Measurements from ENCODE around the gene PRKN. TPM values are rescaled to one million over a fixed set of nuclear protein-coding genes. Genes with fewer than 3 reads are reported as not detected.
A peak's percentile ranks its signal among the peaks of the same experiment; 100 is the strongest.
"Not testable (repeated sequence)": the region's sequence is repeated elsewhere in the genome, so short reads cannot be mapped to it uniquely, and the experiment has no call there.

Gene PRKN
- total RNA-seq, 1 experiment from 2014 or later: 0.95 TPM

DNA sequence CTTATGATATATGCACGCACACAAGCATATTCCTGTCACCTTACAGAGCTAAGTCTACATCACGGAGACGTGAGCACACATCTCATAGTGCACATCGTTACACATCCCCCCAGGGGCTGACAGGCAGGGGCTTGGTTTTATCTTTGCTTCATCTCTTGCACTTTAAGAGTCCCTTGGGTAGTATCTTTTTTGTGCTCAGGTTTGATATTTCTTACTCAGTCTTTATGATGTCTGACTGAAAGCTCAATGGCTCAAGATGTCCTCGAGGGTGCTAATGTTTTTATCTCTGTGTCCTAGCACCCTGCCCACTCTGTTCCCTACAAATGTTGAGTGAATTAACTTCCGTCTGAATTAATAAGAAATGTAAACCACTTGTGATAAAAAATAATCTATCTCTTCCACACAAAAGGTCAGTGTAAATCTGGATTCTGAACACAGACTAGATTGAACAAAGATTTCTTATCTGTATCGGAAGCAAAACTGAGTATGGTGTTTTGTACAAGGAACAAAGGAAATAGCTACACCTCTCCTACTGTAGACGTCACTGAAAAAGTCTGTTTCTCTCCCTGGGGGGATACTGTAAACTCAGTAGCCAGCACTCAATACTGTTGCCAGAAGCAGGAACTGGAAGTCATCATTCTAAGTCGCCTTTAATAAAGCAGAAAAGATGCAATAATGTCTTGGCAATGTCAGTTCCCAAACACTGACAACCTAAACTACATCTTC is 195.1 kb downstream of the PRKN start:
- in situ Hi-C loops (cut with HindIII; ENCODE audit: low pct_unique_long_range_greater_than_20kb, low sequenced_read_pairs): no loop called here
- peak; percentile 45 for DNase-seq (ENCODE audit: low read depth, low spot score)

DNA sequence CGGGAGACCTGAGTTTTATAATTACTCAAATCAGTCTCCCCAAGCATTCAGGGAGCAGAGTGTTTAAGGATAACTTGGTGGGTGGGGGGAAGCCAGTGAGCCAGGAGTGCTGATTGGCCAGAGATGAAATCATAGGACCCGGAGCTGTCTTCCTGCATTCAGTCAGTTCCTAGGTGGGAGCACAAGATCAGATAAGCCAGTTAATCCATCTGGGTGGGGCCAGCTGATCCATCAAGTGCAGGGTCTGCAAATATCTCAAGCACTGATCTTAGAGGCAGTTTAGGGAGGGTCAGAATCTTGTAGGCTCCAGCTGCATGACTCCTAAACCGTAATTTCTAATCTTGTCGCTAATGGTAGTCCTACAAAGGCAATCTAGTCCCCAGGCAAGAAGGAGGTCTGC is 196.2 kb downstream of the PRKN start:
- in situ Hi-C loops (cut with HindIII; ENCODE audit: low pct_unique_long_range_greater_than_20kb, low sequenced_read_pairs); DNase-seq (ENCODE audit: low read depth, low spot score): not testable (repeated sequence)

DNA sequence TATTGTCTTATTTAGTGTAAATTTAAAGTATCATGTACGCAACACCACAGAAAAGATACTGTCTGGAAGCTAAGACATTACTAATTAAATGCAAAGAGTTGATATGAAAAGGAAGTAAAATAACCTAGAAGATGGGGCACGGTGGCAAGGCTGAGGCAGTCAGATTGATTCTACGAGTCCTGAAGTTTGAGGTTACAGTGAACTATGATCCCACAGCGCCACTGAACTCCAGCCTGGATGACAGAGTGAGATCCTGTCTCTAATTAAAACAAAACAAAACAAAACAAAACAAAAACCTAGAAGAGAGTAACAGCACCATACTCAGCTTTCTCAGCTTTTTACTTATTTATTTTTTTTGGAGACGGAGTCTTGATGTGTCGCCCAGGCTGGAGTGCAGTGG is 199.0 kb downstream of the PRKN start:
- DNase-seq (ENCODE audit: low read depth, low spot score): no peak
- in situ Hi-C loops (cut with HindIII; ENCODE audit: low pct_unique_long_range_greater_than_20kb, low sequenced_read_pairs): no loop called here

DNA sequence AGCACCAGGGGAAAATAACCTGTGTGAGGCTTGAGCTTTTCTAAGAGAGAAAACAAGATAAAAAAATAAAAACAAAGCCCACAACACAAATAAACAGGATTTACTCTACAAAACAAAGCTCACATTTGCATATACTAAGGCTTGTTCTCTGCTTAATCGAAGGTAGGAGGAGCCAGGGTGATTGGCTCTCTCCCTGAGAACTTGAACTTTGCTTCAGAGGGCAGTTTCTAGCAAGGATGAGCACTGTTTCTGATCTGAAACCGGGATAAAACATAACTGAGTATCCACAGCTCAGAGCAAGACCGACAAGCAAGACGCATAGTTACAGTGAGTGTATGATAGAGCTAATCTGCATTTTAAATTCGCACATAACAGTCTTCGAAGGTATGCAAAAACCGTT is 200.6 kb downstream of the PRKN start:
- DNase-seq (ENCODE audit: low read depth, low spot score): no peak
- in situ Hi-C loops (cut with HindIII; ENCODE audit: low pct_unique_long_range_greater_than_20kb, low sequenced_read_pairs): no loop called here

DNA sequence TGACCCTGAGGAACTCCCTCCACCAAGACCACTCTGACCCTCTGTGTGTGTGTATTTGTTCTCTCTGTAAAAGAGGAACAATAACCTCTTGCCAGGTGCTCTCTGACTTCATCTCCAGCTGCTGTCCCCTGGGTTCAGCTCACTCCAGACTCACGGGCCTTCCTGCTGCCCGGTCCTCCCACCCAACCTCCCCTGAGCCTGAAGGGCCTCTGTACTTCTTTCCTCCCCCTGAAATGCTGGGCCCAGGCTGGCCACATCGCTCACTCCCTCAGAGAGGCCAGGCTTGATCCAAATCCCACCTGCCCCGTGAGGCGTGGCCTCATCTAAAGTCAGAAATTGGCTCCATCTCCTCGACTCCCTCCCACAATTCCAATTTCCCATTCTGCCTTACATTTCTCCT is 202.4 kb downstream of the PRKN start:
- no peak for DNase-seq (ENCODE audit: low read depth, low spot score)
- in situ Hi-C loops (cut with HindIII; ENCODE audit: low pct_unique_long_range_greater_than_20kb, low sequenced_read_pairs): no loop called here

DNA sequence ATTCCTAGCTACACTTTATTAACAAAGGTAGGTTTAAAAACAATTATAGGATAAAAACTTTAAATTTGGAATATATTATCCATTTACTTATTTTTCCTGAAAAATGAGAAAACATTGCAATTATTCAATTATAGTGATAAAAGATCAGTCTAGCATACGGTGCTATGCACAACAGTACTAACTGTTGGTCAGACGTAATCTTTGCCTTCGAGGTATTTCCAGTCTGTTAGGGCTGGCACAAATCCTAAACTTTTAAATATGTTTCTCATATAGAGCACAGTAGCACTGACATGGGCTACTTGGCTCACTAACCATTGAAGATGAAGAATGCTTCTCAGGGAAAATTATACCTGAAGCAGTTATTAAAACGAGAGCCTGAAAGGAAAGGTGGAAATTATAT is 214.8 kb downstream of the PRKN start:
- in situ Hi-C loops (cut with HindIII; ENCODE audit: low pct_unique_long_range_greater_than_20kb, low sequenced_read_pairs): no loop called here
- DNase-seq (ENCODE audit: low read depth, low spot score): no peak

DNA sequence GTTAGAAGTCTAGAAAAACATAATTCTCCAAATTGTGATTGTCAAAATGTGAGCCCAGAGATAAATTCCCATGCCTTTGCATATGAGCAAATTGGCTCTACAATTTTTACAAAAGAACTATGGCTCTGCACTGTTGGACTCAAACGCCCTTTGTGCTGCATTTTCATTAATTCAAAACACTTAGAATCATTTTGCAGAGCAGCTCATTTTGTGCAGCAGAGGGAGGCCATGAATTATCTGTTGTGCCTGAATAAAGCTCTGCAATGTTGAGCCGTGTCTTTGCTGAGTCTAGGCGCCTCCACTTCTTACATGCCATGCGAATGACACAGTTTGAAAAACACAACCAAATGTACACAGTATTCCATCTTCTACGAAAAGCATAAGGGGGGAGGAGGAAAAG is 230.2 kb downstream of the PRKN start:
- in situ Hi-C loops (cut with HindIII; ENCODE audit: low pct_unique_long_range_greater_than_20kb, low sequenced_read_pairs): no loop called here
- DNase-seq (ENCODE audit: low read depth, low spot score): no peak

DNA sequence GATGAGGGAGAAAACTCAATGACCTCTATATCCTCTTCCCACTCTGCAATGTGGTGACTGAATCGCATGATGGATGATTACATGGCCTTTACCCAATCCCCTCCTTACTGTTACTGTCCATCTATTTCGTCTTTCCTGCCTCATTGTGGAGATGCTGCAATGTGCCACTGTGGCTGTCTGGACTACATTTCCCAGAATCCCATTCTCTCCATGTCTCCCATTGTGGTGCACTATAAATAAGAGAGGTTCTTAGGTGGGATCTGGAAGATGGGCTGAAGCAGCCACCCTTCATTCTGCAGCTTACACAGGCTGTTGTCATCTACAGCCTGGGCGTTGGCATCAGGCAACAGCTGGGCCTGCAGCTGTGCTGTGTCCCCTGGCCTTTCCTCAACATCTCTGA is 233.6 kb downstream of the PRKN start:
- in situ Hi-C loops (cut with HindIII; ENCODE audit: low pct_unique_long_range_greater_than_20kb, low sequenced_read_pairs): no loop called here
- DNase-seq (ENCODE audit: low read depth, low spot score): no peak

DNA sequence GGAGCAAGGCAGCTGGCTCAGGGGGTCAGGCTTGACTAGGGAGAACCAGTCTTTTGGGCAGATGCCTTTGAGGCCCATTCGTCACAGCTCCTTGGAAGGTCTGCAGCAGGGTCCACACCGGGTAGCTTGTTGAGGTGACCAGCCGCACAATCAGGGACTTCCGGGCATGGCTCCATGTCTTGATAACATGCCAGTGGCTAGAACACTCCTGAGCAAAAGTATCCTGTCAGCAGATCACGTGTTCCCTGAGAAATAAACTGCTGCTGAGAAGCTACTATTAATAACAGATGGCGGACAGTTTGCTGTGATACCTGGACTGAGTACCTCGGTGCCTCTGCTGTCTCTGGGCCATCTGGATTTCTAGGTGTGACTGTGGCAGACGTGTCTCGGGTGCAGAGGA is 235.9 kb downstream of the PRKN start:
- DNase-seq (ENCODE audit: low read depth, low spot score): no peak
- in situ Hi-C loops (cut with HindIII; ENCODE audit: low pct_unique_long_range_greater_than_20kb, low sequenced_read_pairs): no loop called here

DNA sequence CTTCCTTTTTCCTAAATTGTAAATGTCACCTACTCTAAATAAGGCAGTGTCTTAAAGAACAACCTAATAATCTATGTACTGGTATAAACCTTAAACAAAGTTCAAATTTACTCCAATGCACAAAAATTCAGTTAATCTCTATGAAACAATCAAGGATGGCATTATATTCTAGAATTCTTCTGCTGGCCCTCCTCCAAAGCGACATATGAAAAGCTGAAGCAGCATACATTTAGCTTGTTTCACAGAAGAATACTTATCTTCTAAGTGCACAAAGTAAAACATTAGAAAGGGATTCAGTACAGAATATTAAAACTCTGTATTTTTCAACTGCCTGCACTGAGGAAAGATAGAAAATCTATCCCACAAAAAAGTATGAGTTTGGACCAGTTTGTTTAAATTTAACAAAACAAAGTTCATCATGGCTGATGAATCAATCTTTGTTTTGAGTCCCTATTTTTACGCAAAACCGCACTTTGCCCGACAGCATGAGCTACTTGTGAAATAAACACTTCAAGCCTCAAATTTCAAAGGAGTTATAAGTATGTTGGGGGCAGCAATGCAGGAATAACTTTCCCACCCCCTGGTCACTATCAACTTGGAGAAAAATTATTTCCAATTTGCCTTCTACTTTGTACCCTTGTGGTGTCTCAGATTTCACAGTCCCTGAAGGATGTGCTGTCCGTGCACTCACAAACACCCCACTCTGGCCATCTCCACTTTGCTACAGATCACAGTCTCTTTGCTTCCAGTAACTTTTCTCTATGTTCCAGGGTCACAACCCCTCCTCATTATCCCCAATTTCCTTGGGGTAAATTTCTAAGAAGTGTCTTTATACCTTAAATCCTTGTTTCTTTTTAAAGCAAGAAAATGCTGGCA is 238.2 kb downstream of the PRKN start:
- in situ Hi-C loops (cut with HindIII; ENCODE audit: low pct_unique_long_range_greater_than_20kb, low sequenced_read_pairs): no loop called here
- DNase-seq (ENCODE audit: low read depth, low spot score): no peak

DNA sequence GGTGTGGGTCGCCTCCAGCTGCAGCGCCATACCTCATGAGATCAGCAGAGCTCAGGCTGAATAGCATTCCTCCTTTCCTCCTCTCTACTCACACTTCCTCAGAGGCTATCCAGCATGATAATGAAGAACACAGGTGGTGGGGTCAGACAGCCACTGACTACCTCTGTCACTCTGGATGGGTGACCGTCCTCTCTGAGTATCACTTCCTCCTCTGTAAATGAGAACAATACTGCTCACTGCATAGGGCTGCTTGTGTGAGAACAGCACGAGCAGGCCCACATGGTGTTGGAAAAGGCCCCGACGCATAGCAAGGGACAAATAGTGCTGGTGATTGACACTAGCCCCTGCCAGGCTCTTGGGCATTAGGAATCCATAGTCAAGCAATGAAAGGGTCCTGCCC is 239.1 kb downstream of the PRKN start:
- no peak for DNase-seq (ENCODE audit: low read depth, low spot score)
- in situ Hi-C loops (cut with HindIII; ENCODE audit: low pct_unique_long_range_greater_than_20kb, low sequenced_read_pairs): no loop called here

DNA sequence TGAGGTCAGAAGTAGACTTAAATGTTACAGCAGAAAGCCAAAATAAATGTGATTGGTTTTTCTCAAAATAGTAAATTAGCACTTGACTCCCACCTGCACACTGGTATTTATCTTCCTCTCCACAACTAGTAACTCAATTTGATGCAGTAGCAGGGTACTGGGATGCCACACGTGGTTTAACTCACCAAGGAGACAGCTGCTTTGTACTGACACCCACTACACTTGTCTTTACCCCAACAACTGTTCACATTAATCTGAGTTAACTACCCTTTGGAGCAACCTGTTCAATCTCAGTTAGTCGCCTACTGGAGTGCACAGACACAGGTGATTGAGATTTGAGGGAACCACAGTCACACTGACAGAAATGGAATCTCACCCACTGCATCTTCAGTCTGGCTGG is 242.1 kb downstream of the PRKN start:
- DNase-seq (ENCODE audit: low read depth, low spot score): no peak
- in situ Hi-C loops (cut with HindIII; ENCODE audit: low pct_unique_long_range_greater_than_20kb, low sequenced_read_pairs): no loop called here

DNA sequence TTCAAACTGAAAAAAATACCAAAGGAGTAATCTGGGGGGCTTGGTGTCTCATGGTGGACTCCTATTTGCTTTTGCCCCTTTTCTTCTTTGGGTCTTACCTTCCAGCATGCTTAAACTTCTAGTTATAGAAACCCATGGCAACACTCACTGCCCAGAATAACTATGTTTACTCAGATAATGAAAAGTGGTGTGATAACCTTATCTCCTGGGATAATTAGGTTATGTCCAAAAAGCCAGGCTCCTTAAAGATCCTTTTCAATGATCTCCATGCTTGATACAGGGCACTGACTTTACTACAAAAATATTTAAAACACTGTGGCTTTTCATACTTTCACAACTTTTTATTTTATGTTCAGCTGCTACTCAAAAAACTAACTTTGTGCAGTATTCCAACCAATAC is 245.6 kb downstream of the PRKN start:
- no peak for DNase-seq (ENCODE audit: low read depth, low spot score)
- in situ Hi-C loops (cut with HindIII; ENCODE audit: low pct_unique_long_range_greater_than_20kb, low sequenced_read_pairs): no loop called here

DNA sequence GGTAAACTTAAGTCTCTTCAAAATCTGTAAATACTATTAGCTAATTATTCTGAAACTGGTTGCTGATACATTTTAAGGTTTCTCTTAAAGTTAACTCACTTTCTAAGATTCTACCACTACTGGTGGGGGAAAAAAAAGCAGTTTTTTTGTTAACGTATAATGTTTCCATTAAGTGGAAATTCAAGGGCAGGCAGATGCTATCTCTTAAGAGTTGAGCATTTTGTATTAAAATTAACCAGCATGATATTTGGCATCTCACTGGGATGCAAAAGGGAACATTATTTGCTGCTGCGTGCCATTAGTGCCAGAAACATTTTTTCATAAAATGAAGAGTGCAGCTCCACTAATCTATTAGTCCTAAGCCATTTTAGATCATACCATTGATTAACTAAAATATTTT is 246.2 kb downstream of the PRKN start:
- in situ Hi-C loops (cut with HindIII; ENCODE audit: low pct_unique_long_range_greater_than_20kb, low sequenced_read_pairs): no loop called here
- DNase-seq (ENCODE audit: low read depth, low spot score): no peak

DNA sequence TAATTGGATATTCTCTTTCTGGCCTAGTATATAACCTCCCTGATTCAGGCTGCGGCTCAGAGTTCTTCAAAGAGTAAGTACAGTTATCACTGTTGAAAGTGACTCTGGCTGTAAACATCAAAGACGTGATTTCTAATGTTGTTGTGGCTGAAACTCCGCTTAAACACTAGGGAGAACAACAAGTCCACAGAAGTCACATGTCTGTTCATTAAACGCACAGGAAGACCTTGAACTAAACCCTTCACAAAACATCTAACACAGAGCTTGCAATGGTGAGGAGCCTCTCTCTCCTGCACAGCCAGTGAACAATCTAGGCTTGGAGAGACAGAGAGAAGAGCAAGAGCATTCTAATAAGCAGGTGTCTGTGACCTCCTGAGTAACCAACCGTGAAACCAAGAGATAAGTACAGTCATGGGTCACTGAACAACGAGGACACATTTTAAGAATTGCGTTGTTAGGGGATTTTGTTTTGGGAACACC is 249.3 kb downstream of the PRKN start:
- in situ Hi-C loops (cut with HindIII; ENCODE audit: low pct_unique_long_range_greater_than_20kb, low sequenced_read_pairs): no loop called here
- DNase-seq (ENCODE audit: low read depth, low spot score): no peak

DNA sequence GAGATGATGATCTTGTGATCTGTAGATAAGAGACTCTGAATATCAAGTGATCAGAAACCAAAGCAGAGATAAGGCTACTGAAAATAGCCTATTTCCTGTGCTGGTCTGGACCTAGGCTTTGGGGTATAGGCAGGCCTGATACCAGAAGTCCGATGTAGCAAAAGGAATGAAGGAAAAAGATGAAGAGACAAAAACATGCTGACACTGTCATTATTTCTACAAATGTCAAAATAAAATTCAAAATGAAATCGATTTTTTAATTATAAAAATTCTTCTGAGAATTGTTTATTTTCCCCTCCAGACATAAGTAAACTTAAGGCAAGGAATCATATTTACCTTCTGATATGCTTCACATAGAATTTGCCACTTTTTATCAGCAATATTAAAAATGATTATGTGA is 252.8 kb downstream of the PRKN start:
- in situ Hi-C loops (cut with HindIII; ENCODE audit: low pct_unique_long_range_greater_than_20kb, low sequenced_read_pairs): no loop called here
- no peak for DNase-seq (ENCODE audit: low read depth, low spot score)

DNA sequence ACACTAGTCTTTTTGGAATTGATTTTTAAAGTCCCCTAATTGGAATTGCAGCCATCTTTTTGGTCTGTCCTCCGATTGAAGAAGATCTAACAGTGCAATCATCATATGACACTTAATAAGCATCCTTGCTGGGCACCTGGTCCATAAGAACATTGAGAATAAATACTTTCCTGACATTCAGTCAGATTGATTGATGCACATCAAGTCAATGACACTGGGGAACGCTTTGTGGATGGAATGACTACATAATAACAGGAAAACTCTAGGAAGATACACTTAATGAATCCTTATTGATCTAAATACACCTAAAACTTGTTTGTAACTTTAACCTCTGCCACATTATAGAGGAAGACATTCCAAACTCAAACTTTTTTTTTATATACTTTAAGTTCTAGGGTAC is 255.7 kb downstream of the PRKN start:
- no peak for DNase-seq (ENCODE audit: low read depth, low spot score)
- in situ Hi-C loops (cut with HindIII; ENCODE audit: low pct_unique_long_range_greater_than_20kb, low sequenced_read_pairs): no loop called here

DNA sequence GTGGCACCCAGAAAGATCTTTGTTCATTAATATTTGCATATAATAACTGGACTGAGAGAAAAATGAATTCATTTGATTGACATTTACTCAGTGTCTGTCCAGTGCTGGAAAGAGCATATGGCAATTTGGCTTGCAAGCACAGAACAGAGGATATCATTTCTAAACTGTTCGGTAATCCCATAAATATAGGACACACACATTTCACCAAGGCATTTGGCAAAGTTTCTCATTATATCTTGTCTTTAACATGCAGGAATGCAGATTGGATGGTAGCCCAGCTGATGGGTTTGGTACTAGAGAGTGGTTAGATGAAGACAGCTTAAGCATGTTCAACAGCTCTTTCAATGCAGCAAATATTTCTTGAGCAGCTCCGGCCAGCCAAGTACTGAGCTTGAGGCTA is 259.2 kb downstream of the PRKN start:
- in situ Hi-C loops (cut with HindIII; ENCODE audit: low pct_unique_long_range_greater_than_20kb, low sequenced_read_pairs): no loop called here
- DNase-seq (ENCODE audit: low read depth, low spot score): no peak

DNA sequence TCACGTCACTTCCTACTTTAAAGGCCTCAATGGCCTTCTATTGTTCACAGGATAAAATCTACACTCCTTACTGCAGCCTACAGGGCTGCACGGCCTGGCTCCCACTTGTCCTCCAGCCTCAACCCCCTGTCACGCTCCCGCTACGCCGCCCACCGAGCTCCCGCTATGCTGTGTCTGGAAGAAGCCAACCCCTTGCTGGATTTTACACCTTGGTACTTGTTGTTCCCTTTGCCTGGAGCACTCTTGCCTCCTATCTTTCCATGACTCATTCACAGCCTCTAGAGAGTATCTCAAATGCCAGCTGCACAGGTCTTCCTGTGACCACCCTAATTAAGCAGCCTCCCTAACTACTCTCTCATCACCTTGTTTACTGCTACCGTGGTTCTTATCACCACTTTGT is 259.9 kb downstream of the PRKN start:
- in situ Hi-C loops (cut with HindIII; ENCODE audit: low pct_unique_long_range_greater_than_20kb, low sequenced_read_pairs): no loop called here
- no peak for DNase-seq (ENCODE audit: low read depth, low spot score)
